Measurements from ENCODE around the gene KRTAP13-2. TPM values are rescaled to one million over a fixed set of nuclear protein-coding genes. Genes with fewer than 3 reads are reported as not detected.

Gene KRTAP13-2
- polyA plus RNA-seq, 2 of the 4 experiments (the other 2 are of a cell fraction) = not detected

DNA sequence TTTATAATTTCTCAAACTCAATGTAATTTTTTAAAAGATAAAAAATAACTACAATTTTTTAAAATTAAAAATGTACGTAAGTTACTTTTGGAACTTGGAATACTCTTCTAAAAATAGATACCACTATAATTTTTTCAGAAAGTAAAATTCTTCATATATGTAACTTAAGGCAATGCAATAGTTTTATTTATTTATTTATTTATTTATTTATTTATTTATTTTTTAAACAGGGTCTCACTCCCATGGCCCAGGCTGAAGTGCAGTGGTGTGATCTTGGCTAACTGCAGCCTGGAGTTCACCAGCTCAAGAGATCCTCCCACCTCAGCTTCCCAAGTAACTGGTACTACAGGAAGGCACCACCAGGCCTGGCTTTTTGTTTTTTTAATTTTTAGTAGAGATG lies 20.5 kb downstream of the KRTAP13-2 start (continued):
- TF ChIP-seq BHLHE40 (IDR thresholded peaks at IDR 0.05; ENCODE audit: low read depth, low read length) (no peak), JUN (IDR thresholded peaks at IDR 0.05) (no peak), RAD21 (conservative IDR thresholded peaks at IDR 0.05 in 1 of 2, IDR thresholded peaks at IDR 0.05 in 1 of 2) (no peak), FOXS1 (CRISPR knock-in tag; IDR thresholded peaks at IDR 0.05) (no peak)
- TF ChIP-seq, protein P1, sequence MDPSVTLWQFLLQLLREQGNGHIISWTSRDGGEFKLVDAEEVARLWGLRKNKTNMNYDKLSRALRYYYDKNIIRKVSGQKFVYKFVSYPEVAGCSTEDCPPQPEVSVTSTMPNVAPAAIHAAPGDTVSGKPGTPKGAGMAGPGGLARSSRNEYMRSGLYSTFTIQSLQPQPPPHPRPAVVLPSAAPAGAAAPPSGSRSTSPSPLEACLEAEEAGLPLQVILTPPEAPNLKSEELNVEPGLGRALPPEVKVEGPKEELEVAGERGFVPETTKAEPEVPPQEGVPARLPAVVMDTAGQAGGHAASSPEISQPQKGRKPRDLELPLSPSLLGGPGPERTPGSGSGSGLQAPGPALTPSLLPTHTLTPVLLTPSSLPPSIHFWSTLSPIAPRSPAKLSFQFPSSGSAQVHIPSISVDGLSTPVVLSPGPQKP (IDR thresholded peaks at IDR 0.05; ENCODE audit: low read depth, low read length) = no peak
- TF ChIP-seq, protein P2, sequence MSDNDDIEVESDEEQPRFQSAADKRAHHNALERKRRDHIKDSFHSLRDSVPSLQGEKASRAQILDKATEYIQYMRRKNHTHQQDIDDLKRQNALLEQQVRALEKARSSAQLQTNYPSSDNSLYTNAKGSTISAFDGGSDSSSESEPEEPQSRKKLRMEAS (IDR thresholded peaks at IDR 0.05) = no peak

GRCh38 chr21:30349572-30349971 lies 22.5 kb downstream of the KRTAP13-2 start:
- CTCF ChIA-PET = no interaction called here
- Histone ChIP-seq H3K4me2 (no peak overlapping the region), H3K27ac (no peak overlapping the region), H3K4me1 (no peaks in the 10 kb centered on the region), H3K9me3 (no peaks in the 10 kb centered on the region), H3K4me3 (no peak overlapping the region)
- DNase-seq (ENCODE audit: low read depth in 1 of 2, low spot score in 1 of 2) (no peak), ATAC-seq (no peak), FAIRE-seq (no peak)
- 3% methylated on average over 3 of the region's 3 CpGs for WGBS (ENCODE audit: missing lambda C conversion rate)
- POLR2A ChIA-PET = no interaction called here
- no peak for TF ChIP-seq FOSL2 (IDR thresholded peaks at IDR 0.05)
- TF ChIP-seq FOSL2 (CRISPR knock-in tag; IDR thresholded peaks at IDR 0.05) = no peak
- no peak for TF ChIP-seq JUNB (IDR thresholded peaks at IDR 0.05)
- TF ChIP-seq BCL3 (IDR thresholded peaks at IDR 0.05) = no peak
- no peak for TF ChIP-seq HOXB13 (CRISPR knock-in tag; IDR thresholded peaks at IDR 0.05; ENCODE audit: low read depth)
- no peak for TF ChIP-seq MAFK (IDR thresholded peaks at IDR 0.05; ENCODE audit: partially characterized antibody)
- TF ChIP-seq PHF8 (IDR thresholded peaks at IDR 0.05; ENCODE audit: borderline replicate concordance, low read depth) = no peak
- TF ChIP-seq HDAC2 (IDR thresholded peaks at IDR 0.05) = no peak
- TF ChIP-seq, protein P2 (IDR thresholded peaks at IDR 0.05) = no peak
- no peak for TF ChIP-seq GATA3 (IDR thresholded peaks at IDR 0.05; ENCODE audit: borderline replicate concordance)
- TF ChIP-seq, protein P3, sequence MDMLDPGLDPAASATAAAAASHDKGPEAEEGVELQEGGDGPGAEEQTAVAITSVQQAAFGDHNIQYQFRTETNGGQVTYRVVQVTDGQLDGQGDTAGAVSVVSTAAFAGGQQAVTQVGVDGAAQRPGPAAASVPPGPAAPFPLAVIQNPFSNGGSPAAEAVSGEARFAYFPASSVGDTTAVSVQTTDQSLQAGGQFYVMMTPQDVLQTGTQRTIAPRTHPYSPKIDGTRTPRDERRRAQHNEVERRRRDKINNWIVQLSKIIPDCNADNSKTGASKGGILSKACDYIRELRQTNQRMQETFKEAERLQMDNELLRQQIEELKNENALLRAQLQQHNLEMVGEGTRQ (IDR thresholded peaks at IDR 0.05) = no peak
- TF ChIP-seq MYC (IDR thresholded peaks at IDR 0.05; ENCODE audit: borderline replicate concordance, low read length) = no peak
- no peak for TF ChIP-seq JUN (IDR thresholded peaks at IDR 0.05)
- no peak for TF ChIP-seq KDM1A (IDR thresholded peaks at IDR 0.05; ENCODE audit: low read depth)
- TF ChIP-seq RAD21 (conservative IDR thresholded peaks at IDR 0.05 in 1 of 2, IDR thresholded peaks at IDR 0.05 in 1 of 2) = no peak
- no peak for TF ChIP-seq TP53 (CRISPR knock-in tag; IDR thresholded peaks at IDR 0.05)
- no peak for TF ChIP-seq ESRRA (IDR thresholded peaks at IDR 0.05; ENCODE audit: borderline replicate concordance, low read length)
- no peak for TF ChIP-seq CTCF (IDR thresholded peaks at IDR 0.05)
- TF ChIP-seq RARB (CRISPR knock-in tag; IDR thresholded peaks at IDR 0.05) = no peak
- no peak for TF ChIP-seq HOXA7 (CRISPR knock-in tag; IDR thresholded peaks at IDR 0.05)
